HT1080 (cell line): ENCODE data around the gene CTDSPL. TPM values are rescaled to one million over a fixed set of nuclear protein-coding genes. Genes with fewer than 3 reads are reported as not detected.

Experiments
- DNase-seq: peaks from one replicate; pipeline ENCODE4 v3.0.0-alpha.2; 2015; ENCODE audit warnings: low read depth
- total RNA-seq: library from RNA; depleted of rRNA; stranded (reverse); fragments of >200 nt; shearing (Covaris generic); gene quantifications from 2 replicates; pipeline ENCODE4 v1.2.3, GENCODE V29; 2014

The CTDSPL gene
- total RNA-seq, 1 experiment from 2014 or later = 23.5 TPM

- DNase-seq = no peak
These were observed 80.2 kb downstream of the CTDSPL start for GRCh38 chr3:37941608-37942508.

GRCh38 chr3:37942646-37943045, 81.0 kb downstream of the CTDSPL start:
- DNase-seq = no peak

- no peak for DNase-seq
These were observed 81.4 kb downstream of the CTDSPL start for GRCh38 chr3:37943126-37943525.

GRCh38 chr3:37943631-37944314, 82.1 kb downstream of the CTDSPL start:
- DNase-seq = no peak

GRCh38 chr3:37944391-37944842, 82.7 kb downstream of the CTDSPL start:
- DNase-seq = no peak

- DNase-seq = no peak
These were observed 83.6 kb downstream of the CTDSPL start for GRCh38 chr3:37945156-37945806.

GRCh38 chr3:37945807-37946530, 84.3 kb downstream of the CTDSPL start:
- DNase-seq = peak; percentile 46

GRCh38 chr3:37946531-37946889, 84.8 kb downstream of the CTDSPL start:
- no peak for DNase-seq

- no peak for DNase-seq
These were observed 88.2 kb downstream of the CTDSPL start for GRCh38 chr3:37949866-37950265.

- peak; percentile 44 for DNase-seq
These were observed 90.9 kb downstream of the CTDSPL start for GRCh38 chr3:37952564-37952963.

GRCh38 chr3:37953226-37953625, 91.5 kb downstream of the CTDSPL start:
- DNase-seq = no peak

GRCh38 chr3:37953707-37954394, 92.2 kb downstream of the CTDSPL start:
- DNase-seq = no peak

- no peak for DNase-seq
These were observed 93.2 kb downstream of the CTDSPL start for GRCh38 chr3:37954881-37955280.

- DNase-seq = no peak
These were observed 94.4 kb downstream of the CTDSPL start for GRCh38 chr3:37955918-37956707.

GRCh38 chr3:37956723-37957538, 95.3 kb downstream of the CTDSPL start:
- DNase-seq = no peak

- no peak for DNase-seq
These were observed 95.9 kb downstream of the CTDSPL start for GRCh38 chr3:37957539-37957936.

- no peak for DNase-seq
These were observed 100.1 kb downstream of the CTDSPL start for GRCh38 chr3:37961622-37962431.

GRCh38 chr3:37963016-37963415, 101.3 kb downstream of the CTDSPL start:
- DNase-seq = no peak
